Measurements from ENCODE around the gene SLC38A1.

Gene SLC38A1

GRCh38 chr12:46148327-46149078, 120.3 kb downstream of the SLC38A1 start:
- no peak for DNase-seq (ENCODE audit: low read depth, low spot score)
- Histone ChIP-seq H3K27me3 (ENCODE audit: insufficient read depth, insufficient read length) (no peaks in the 10 kb centered on the region), H3K9me3 (ENCODE audit: insufficient read depth, low read length) (no peaks in the 10 kb centered on the region), H3K4me3 (ENCODE audit: insufficient read length, low read depth) (no peak overlapping the region), H3K4me1 (ENCODE audit: insufficient read depth, insufficient read length) (no peaks in the 10 kb centered on the region), H3K9ac (ENCODE audit: insufficient read length, low read depth) (no peak overlapping the region), H3K36me3 (ENCODE audit: insufficient read depth, insufficient read length, low read length) (no peaks in the 10 kb centered on the region)
- TF ChIP-seq SUZ12 (IDR thresholded peaks at IDR 0.05; ENCODE audit: extremely low read depth, insufficient read depth, insufficient read length) (no peak), YY1 (IDR thresholded peaks at IDR 0.05; ENCODE audit: insufficient read depth, insufficient read length) (no peak), ZNF274 (IDR thresholded peaks at IDR 0.05; ENCODE audit: low read depth, low read length) (no peak)

- no peak for TF ChIP-seq ZNF274 (IDR thresholded peaks at IDR 0.05; ENCODE audit: low read depth, low read length)
- no peak for TF ChIP-seq YY1 (IDR thresholded peaks at IDR 0.05; ENCODE audit: insufficient read depth, insufficient read length)
- TF ChIP-seq SUZ12 (IDR thresholded peaks at IDR 0.05; ENCODE audit: extremely low read depth, insufficient read depth, insufficient read length) = no peak
- Histone ChIP-seq H3K4me1 (ENCODE audit: insufficient read depth, insufficient read length) (no peaks in the 10 kb centered on the region), H3K36me3 (ENCODE audit: insufficient read depth, insufficient read length, low read length) (no peaks in the 10 kb centered on the region), H3K27me3 (ENCODE audit: insufficient read depth, insufficient read length) (no peaks in the 10 kb centered on the region), H3K9ac (ENCODE audit: insufficient read length, low read depth) (no peak overlapping the region), H3K4me3 (ENCODE audit: insufficient read length, low read depth) (no peak overlapping the region), H3K9me3 (ENCODE audit: insufficient read depth, low read length) (no peaks in the 10 kb centered on the region)
- DNase-seq (ENCODE audit: low read depth, low spot score) = no peak
Observed at GRCh38 chr12:46147144-46147543, 121.7 kb downstream of the SLC38A1 start.

GRCh38 chr12:46145881-46146280, 123.0 kb downstream of the SLC38A1 start:
- H3K4me1 ChIP-seq (ENCODE audit: insufficient read depth, insufficient read length) = no peaks in the 10 kb centered on the region
- no peaks in the 10 kb centered on the region for H3K9me3 ChIP-seq (ENCODE audit: insufficient read depth, low read length)
- H3K36me3 ChIP-seq (ENCODE audit: insufficient read depth, insufficient read length, low read length) = no peaks in the 10 kb centered on the region
- H3K9ac ChIP-seq (ENCODE audit: insufficient read length, low read depth) = no peak overlapping the region
- TF ChIP-seq ZNF274 (IDR thresholded peaks at IDR 0.05; ENCODE audit: low read depth, low read length) (no peak), YY1 (IDR thresholded peaks at IDR 0.05; ENCODE audit: insufficient read depth, insufficient read length) (no peak), SUZ12 (IDR thresholded peaks at IDR 0.05; ENCODE audit: extremely low read depth, insufficient read depth, insufficient read length) (no peak)
- H3K27me3 ChIP-seq (ENCODE audit: insufficient read depth, insufficient read length) = no peaks in the 10 kb centered on the region
- no peak overlapping the region for H3K4me3 ChIP-seq (ENCODE audit: insufficient read length, low read depth)
- DNase-seq (ENCODE audit: low read depth, low spot score) = no peak

DNA sequence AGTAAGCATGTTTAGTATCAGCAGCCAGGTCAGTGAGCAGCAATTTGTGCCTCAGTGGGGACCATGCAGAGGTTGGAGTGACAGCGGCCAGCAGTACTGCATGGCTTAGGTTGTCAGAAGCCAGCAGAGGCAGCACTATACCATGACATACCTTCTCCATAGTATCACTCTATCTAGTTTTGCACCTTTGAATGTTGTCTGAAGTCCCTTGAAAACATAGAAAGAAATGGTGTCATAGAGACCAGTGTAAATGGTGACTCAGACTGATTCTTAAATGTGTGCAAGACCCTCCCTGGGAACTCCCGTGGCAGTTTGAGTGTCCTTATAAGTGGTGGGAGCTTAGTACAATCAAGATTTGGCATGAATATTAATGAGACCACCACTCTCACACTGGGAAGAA, 124.4 kb downstream of the SLC38A1 start:
- Histone ChIP-seq H3K4me1 (ENCODE audit: insufficient read depth, insufficient read length) (no peaks in the 10 kb centered on the region), H3K9me3 (ENCODE audit: insufficient read depth, low read length) (no peaks in the 10 kb centered on the region), H3K27me3 (ENCODE audit: insufficient read depth, insufficient read length) (no peaks in the 10 kb centered on the region), H3K9ac (ENCODE audit: insufficient read length, low read depth) (no peak overlapping the region), H3K4me3 (ENCODE audit: insufficient read length, low read depth) (no peak overlapping the region), H3K36me3 (ENCODE audit: insufficient read depth, insufficient read length, low read length) (no peaks in the 10 kb centered on the region)
- DNase-seq (ENCODE audit: low read depth, low spot score) = no peak
- TF ChIP-seq YY1 (IDR thresholded peaks at IDR 0.05; ENCODE audit: insufficient read depth, insufficient read length) = no peak
- no peak for TF ChIP-seq SUZ12 (IDR thresholded peaks at IDR 0.05; ENCODE audit: extremely low read depth, insufficient read depth, insufficient read length)
- TF ChIP-seq ZNF274 (IDR thresholded peaks at IDR 0.05; ENCODE audit: low read depth, low read length) = no peak

GRCh38 chr12:46136249-46136648, 132.6 kb downstream of the SLC38A1 start:
- DNase-seq (ENCODE audit: low read depth, low spot score) = no peak
- Histone ChIP-seq H3K4me1 (ENCODE audit: insufficient read depth, insufficient read length) (no peaks in the 10 kb centered on the region), H3K9ac (ENCODE audit: insufficient read length, low read depth) (no peak overlapping the region), H3K27me3 (ENCODE audit: insufficient read depth, insufficient read length) (no peaks in the 10 kb centered on the region), H3K36me3 (ENCODE audit: insufficient read depth, insufficient read length, low read length) (no peaks in the 10 kb centered on the region), H3K4me3 (ENCODE audit: insufficient read length, low read depth) (no peak overlapping the region), H3K9me3 (ENCODE audit: insufficient read depth, low read length) (no peaks in the 10 kb centered on the region)
- TF ChIP-seq SUZ12 (IDR thresholded peaks at IDR 0.05; ENCODE audit: extremely low read depth, insufficient read depth, insufficient read length) = no peak
- TF ChIP-seq YY1 (IDR thresholded peaks at IDR 0.05; ENCODE audit: insufficient read depth, insufficient read length) = no peak
- no peak for TF ChIP-seq ZNF274 (IDR thresholded peaks at IDR 0.05; ENCODE audit: low read depth, low read length)

DNA sequence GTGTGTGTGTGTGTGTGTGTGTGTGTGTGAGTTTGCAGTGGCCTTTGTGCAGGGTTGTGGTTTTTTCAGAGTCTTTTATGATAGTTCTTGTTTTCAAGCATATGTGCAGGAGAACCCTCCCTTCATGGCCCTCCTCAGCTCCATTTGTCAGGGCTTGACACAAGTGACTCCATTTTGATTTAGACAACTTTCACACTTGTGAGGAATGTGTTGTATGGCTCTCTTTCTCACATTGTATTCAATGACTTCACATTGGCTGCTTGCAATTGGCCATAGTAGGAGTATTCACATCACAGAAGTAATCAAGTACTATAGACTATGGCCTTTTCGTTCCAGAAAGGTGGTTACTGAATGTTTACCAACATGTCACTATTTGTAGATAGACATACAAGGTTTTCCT, 133.1 kb downstream of the SLC38A1 start:
- H3K9me3 ChIP-seq (ENCODE audit: insufficient read depth, low read length) = no peaks in the 10 kb centered on the region
- TF ChIP-seq ZNF274 (IDR thresholded peaks at IDR 0.05; ENCODE audit: low read depth, low read length) (no peak), SUZ12 (IDR thresholded peaks at IDR 0.05; ENCODE audit: extremely low read depth, insufficient read depth, insufficient read length) (no peak), YY1 (IDR thresholded peaks at IDR 0.05; ENCODE audit: insufficient read depth, insufficient read length) (no peak)
- no peak overlapping the region for H3K4me3 ChIP-seq (ENCODE audit: insufficient read length, low read depth)
- no peaks in the 10 kb centered on the region for H3K4me1 ChIP-seq (ENCODE audit: insufficient read depth, insufficient read length)
- H3K36me3 ChIP-seq (ENCODE audit: insufficient read depth, insufficient read length, low read length) = no peaks in the 10 kb centered on the region
- no peaks in the 10 kb centered on the region for H3K27me3 ChIP-seq (ENCODE audit: insufficient read depth, insufficient read length)
- no peak for DNase-seq (ENCODE audit: low read depth, low spot score)
- no peak overlapping the region for H3K9ac ChIP-seq (ENCODE audit: insufficient read length, low read depth)

DNA sequence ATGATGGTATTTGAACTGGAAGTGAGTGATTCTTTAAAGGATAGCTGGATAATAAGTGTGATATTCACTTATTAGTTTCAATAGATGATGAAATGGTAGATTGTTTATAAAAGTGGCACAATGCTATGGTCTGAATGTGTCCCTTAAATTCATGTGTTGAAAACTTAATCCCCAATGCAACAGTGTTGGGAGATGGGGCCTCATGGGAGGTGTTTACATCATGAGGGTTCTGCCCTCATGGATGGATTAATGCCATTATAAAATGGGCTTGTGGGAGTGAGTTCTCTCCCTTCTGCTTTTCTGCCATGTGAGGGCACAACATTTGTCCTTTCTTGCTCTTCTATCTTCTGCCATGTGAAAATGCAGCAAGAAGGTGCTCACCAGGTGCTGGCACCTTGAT, 134.0 kb downstream of the SLC38A1 start:
- Histone ChIP-seq H3K9me3 (ENCODE audit: insufficient read depth, low read length) (no peaks in the 10 kb centered on the region), H3K27me3 (ENCODE audit: insufficient read depth, insufficient read length) (no peaks in the 10 kb centered on the region), H3K9ac (ENCODE audit: insufficient read length, low read depth) (no peak overlapping the region), H3K4me1 (ENCODE audit: insufficient read depth, insufficient read length) (no peaks in the 10 kb centered on the region), H3K4me3 (ENCODE audit: insufficient read length, low read depth) (no peak overlapping the region), H3K36me3 (ENCODE audit: insufficient read depth, insufficient read length, low read length) (no peaks in the 10 kb centered on the region)
- no peak for DNase-seq (ENCODE audit: low read depth, low spot score)
- TF ChIP-seq ZNF274 (IDR thresholded peaks at IDR 0.05; ENCODE audit: low read depth, low read length) = no peak
- TF ChIP-seq YY1 (IDR thresholded peaks at IDR 0.05; ENCODE audit: insufficient read depth, insufficient read length) = no peak
- no peak for TF ChIP-seq SUZ12 (IDR thresholded peaks at IDR 0.05; ENCODE audit: extremely low read depth, insufficient read depth, insufficient read length)
